Measurements from ENCODE around the gene BEX4.

DNA sequence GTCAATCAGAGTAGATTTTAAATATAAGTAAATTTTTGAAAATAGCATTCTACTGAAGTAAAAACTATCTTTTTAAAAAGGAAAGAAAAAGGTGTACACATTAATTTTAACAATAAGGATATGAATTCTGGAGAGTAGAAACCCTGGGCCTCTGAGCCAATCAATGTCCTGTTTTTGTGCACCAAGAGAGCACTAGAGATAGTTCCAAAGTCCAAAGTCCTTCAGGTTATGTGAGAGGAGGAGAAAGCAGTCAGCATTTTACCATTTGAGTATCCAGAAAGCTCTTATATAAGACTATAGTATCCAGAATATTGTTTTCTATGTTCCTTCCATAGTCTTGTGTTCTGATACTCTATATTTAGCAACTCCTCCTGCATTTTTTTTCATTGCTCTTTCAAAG, 43.4 kb downstream of the BEX4 start:
- TF ChIP-seq, protein P1, sequence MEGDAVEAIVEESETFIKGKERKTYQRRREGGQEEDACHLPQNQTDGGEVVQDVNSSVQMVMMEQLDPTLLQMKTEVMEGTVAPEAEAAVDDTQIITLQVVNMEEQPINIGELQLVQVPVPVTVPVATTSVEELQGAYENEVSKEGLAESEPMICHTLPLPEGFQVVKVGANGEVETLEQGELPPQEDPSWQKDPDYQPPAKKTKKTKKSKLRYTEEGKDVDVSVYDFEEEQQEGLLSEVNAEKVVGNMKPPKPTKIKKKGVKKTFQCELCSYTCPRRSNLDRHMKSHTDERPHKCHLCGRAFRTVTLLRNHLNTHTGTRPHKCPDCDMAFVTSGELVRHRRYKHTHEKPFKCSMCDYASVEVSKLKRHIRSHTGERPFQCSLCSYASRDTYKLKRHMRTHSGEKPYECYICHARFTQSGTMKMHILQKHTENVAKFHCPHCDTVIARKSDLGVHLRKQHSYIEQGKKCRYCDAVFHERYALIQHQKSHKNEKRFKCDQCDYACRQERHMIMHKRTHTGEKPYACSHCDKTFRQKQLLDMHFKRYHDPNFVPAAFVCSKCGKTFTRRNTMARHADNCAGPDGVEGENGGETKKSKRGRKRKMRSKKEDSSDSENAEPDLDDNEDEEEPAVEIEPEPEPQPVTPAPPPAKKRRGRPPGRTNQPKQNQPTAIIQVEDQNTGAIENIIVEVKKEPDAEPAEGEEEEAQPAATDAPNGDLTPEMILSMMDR (IDR thresholded peaks at IDR 0.05; ENCODE audit: low read length), result no peak
- TF ChIP-seq EZH2 (IDR thresholded peaks at IDR 0.05; ENCODE audit: borderline replicate concordance, low read length), result no peak
